Measurements from ENCODE around the gene SPRYD3.
"Not testable (repeated sequence)": the region's sequence is repeated elsewhere in the genome, so short reads cannot be mapped to it uniquely, and the experiment has no call there.

The SPRYD3 gene

DNA sequence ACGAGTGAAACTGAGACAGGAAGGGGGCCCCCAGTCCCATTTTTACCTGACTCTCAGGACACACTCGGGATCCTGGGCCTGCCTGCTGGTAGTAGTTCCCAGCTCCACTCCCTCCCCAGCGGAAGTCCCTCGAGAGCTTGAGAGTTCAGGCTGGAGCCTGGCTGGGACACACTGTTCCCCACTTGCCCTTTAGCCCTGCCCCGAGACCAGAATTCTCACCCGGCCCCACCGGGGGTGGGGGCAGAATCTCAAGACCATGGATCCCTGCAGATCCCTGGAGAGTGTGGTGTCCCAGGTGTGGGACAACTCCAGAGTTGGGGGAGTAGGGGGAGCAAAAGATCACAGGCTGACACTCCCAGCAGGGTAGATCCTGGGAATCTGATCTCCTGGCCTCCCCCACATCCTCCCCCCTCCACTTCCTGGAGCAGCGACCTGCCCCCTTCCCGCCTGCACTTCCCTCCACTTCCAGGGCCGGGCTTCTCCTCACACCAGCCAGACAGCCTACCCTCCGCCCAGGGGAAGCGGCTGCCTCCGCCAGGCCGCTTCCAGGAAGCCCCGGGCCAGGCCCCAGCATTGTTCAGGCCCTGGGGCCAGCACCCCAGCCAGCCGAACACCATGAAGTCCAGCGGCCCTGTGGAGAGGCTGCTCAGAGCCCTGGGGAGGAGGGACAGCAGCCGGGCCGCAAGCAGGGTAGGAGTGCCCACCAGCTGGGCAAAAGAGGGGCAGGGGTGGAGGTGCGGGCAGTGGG is 29.4 kb downstream of the SPRYD3 start, which contains the start of gene TNS2:
Gene TNS2, plus strand, starts transcription at position 495 of the 748 bp plus-strand sequence. Its CDS starts 121 bp downstream, at position 616.
- no peak for DNase-seq

DNA sequence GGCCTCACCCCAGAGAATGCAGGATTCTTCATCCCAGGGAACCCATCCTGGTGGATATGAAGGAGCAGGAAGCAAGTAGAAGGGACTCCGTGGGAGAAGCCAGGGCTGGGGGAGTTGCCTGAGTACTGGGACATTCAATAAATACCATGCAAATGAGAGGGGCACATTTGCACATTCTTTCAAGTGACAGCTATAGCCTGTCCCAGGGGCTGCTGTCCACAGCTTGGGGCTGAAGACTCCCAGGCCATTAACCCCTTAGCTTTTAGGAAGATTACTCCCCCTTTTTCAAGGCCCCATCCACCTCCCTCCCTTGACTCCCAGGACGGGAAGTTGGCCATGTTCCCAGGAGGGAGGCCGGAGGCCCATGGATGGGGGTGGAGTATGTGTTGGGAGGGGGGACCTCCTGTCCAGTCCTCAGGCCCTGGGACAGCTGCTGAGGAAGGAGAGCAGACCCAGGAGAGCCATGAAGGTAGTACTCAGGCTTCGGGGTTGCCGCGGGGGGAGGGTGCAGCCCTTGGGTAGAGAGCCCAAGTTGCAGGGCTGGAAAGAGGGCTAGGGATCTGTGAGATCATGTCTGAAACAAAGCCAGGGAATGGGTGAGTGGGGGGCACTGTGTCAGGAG is 30.3 kb downstream of the SPRYD3 start:
- DNase-seq: no peak

DNA sequence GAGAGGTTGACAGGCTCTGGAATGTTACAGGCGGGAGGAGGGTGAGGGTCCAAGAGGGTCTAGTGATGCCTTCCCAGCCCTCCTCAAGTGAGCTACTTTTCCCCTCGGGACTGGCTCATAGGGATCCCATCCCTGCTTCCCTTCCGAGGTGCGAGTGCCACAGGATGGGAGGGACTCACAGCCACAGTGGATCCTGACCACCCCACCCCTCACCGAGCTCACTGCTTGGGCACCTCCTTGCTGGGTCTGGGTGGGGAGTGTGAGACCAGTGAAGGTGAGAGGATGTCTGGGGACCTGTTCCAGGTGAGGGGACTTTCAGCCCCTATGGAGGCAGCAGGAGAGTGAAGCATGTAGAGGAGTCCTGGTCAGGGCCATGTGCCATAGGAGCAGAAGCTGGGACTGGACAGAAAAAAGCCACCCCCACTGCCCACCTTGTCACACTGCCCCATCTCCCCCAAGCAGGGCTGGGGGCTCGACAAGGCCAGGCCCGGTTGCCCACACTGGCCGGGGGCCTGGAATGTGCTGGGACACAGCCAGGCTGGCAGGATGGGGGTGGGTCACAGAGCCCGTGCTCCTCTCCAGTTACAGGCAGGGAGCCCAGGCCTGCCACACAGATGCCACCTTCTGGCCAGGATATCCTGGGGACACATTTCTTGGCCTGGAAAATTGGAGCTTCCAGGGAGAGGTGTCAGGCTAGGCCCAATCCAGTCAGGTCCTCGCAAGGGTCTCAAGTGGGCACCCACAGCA is 31.0 kb downstream of the SPRYD3 start:
- DNase-seq: no peak

DNA sequence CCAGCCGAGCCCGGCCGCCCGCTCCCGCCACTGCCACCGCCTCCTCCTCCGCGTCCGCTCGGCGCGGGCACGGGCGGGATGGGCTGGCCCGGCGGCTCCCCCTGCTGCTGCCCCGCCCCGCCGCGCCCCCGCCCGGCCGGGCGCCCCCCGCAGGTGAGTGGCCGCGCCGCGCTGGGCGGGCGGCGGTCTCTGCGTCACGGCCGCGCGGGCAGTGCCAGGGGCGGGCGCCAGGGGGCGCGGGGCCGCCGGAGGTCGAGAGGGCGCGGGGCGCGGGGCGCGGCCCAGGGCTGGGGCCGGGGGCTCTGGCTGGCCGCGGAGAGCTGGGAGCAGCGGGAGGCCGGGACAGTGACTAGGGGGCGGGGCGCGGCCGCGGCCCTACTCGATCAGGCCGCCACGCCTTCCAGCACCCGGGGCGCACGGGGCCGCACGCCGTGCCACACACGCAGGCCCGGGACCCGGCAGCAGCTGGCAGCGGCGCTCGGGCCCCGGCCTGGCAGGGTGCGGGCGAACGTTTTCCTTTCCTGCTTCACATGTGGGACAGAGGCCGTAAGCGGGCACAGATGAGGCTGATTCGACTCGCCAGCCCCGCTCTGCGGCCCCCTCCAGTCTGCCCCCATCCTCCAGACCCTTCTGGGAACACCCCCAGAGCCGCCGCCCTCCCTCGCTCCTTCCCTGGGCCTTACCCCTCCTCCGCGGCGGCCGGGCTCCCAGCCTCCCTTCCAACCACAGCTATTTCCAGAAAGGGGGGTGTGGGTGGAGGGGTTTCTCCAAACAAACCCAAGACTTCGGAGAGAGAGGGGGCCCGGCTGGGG is 31.8 kb downstream of the SPRYD3 start:
- peak; percentile 91 for DNase-seq

DNA sequence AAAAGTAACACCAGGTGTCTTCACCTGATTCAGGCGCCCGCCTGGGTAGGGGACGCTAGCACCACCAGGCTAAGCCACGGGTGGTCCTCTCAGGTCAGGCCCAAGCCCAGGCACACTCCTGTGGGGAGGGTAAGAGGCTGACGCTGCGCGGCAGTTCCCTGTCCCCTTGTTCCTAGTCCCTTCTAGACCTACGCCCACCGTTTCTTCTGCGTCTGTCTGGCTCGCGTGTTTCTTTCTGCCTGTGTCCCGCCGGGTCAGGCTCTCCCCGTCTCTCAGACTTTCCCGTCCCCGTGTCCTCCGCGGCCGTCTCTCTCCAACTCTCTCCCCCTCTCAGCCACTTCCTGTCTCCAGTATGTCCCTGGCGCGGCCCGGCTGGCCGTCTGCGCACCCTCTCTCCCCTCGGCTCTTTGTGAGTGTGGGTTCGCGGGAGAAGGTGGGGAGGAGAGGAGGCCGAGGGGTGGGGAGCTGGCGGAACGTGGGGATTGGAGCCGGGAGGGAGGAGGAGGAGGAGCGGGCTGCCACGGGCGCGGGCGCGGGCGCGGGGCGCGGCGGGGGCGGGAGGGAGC is 32.5 kb downstream of the SPRYD3 start:
- DNase-seq: peak; percentile 82

DNA sequence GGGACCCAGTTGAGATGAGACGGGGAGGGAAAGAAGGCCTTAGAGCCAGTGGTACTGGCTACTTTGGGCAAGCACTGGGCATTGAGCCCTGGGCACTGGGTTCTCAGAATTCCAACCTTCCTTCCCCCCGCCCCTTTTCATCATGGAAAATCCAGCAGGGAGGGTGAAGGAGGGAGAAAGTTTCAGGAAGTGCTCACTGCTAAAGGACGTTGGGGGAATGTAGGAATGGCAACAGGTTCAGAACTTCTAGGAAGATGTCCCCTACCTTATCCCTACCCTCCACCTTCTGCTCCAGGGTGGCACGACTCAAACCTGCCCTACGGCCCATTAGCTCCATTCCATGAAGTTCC is 33.5 kb downstream of the SPRYD3 start:
- DNase-seq: no peak

DNA sequence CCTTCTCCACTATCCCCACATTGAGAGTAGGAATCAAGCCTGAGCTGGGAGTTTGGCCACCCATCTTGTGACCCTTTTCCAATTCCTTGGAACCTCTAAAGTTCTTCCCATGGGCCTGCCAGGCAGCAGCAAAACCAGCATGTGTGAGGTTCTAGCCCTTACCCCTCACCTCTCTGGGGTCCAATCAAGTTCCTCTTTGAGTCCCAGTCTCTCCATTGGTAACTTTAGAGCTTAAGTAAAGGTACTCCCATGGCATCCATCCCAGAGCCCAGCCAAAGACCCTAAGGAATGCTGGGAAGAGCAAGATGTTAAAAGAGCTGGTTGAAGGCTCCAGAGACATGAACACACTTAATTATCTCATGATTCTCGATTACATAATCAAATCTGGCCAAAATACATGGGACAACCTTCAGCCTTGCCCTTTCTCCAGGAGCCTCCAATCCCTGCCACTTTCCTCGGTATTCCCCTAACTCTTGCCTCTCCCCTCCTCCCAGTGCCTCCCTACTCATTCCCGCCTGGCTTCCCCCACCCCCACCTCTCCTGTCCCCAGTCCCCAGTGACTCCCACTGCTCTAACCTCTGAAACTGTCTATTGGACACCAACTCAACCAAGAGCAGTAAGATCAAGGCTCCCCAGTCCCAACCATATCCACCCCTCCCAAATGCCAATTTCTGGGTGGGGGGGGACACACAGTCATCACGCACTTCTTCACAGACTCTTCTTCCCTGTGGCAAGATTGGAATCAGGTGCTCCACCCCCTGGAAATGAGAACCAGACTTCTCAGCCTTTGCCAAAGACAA is 34.1 kb downstream of the SPRYD3 start:
- DNase-seq: no peak

DNA sequence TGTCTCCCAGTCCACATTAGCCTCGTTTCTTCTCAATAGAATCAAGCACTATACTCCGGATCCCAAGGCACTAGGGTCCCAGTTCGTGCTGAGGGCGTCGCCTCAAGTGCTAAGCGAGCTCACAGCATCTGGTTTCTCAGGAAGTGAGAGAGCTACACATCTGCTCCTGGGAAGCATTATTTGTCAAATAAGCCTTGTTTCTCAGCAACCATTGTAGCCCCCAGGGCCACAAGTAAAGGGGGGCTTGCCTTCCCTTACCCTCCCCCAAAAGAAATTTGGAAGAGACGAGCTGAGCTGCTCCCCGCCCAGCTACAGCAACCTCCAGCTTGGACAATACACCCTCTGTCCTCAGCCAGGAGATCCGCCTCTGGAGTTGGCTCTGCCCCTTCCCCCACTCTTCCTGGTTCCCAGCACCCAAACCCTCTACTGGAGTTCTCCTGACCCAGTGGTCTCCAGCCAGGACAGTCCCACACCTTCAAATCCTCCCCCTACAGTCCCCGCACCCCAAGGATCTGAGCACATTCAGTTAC is 35.1 kb downstream of the SPRYD3 start:
- DNase-seq: no peak

DNA sequence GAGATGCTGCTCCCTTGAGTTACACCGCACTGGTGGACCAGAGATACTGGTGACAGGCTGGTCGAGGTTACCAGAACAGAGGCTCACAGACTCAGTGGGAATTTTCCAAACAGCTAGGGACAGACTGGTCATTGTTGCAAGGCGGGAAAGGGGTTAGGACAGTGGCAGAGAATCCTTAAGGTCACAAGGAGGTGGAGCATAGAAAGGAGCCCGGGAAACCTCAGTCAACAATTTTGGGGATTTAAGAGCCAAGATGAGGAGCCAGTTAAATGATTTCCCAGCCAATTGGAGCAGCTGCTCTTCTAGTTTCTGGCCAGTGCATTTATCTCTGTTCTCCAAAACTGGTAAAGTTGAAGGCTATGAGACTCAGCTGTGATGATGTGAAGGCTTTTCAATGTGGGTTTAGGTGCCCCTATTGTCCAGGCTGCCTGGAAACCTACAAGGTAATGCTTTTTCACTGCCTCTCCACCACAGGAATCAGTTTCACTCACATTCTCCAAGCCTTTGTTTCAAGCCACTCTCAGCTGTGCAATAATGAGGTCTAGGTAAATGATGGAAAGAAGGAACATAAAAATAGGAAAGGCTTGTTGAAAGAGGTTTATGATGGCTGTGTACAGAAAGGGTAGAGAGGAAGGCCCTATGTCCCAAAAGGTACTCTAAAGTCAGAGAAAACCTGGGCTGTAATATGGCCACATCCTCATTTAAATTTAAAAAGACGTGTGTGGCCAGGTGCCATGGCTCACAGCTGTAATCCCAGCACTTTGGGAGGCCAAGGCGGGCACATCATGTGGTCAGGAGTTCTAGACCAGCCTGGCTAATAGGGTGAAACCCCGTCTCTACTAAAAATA is 36.4 kb downstream of the SPRYD3 start:
- no peak for DNase-seq

DNA sequence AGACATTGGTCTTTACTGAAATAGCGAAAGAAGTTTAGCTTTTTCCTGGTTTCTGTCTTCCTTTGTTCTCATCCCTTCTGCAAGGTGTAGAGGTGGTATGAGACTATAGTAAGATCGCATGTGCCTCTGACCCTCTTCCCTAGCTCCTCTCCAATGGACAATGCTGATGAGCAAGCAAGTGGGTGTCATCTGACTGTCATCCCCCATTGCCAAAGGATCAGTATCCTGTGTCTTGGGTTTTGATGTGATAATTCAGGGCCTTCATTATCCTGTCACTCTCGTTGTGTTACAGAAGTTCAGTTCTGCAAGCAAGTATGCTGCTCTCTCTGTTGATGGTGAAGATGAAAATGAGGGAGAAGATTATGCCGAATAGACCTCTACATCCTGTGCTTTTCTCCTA is 39.3 kb downstream of the SPRYD3 start:
- no peak for DNase-seq

DNA sequence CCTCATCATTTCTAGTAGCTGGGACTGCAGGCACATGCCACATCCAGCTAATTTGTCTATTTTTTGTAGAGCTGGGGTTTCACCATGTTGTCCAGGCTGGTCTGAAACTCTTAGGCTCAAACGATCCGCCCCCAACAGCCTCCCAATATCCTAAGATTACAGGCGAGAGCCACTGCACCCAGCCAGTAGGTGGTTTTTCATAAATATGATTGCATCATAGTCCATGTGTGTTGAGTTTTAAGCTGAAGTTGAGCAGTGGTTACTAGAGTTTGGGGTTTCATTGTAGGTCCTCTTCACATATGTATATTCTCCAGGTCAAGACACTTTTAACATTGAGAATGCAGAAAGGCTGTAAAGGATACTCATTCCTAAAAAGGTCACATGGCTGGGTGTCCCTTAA is 42.4 kb downstream of the SPRYD3 start:
- no peak for DNase-seq

DNA sequence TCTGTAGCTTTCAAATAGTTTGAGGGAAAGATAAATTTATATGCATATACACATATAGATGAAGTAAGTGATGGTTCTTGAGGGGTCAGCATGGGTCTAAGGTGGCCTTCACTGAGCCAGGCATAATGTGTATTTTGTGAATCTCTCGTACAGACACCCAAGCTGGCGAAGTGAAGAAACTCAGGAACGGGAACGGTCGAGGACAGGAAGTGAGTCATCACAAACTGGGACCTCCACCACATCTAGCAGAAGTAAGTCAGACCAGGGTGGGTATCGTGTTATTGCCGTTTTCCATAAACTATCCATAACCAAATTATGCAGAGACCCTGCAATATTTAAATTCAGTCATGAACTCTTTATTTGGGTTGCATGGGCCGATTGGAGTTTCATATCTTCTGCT is 44.7 kb downstream of the SPRYD3 start:
- DNase-seq: no peak

DNA sequence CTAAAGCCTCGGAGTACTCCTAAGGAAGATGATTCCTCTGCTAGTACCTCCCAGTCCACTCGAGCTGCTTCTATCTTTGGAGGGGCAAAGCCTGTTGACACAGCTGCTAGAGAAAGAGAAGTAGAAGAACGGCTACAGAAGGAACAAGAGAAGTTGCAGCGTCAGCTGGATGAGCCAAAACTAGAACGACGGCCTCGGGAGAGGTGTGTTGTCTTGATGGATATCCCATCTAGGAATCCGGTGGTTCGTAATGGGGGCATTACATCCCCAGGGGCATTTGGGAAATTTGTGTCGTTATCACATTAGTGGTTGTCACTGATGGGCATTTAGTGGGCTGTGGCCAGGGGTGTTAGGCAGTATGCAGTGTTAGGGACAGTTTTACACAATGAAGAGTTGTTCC is 45.4 kb downstream of the SPRYD3 start:
- DNase-seq: not testable (repeated sequence)

DNA sequence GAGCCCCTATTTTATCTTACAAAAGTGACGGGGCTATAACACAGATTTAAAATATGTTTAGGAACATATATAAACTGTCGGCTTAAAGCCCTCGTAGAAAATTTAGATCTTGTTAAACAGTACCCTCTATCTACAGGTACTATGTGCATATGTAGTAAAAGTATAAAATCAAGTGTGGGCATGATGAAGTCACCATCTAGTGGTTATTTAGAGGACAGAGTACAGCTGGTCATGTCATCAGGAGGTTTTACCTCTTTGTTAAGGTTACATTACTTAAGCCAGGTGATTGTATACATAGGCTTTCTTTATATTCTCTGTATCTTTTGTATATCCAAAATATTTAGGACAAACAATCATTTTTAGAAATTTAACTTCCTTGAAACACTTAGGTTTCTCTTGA is 47.6 kb downstream of the SPRYD3 start:
- no peak for DNase-seq

DNA sequence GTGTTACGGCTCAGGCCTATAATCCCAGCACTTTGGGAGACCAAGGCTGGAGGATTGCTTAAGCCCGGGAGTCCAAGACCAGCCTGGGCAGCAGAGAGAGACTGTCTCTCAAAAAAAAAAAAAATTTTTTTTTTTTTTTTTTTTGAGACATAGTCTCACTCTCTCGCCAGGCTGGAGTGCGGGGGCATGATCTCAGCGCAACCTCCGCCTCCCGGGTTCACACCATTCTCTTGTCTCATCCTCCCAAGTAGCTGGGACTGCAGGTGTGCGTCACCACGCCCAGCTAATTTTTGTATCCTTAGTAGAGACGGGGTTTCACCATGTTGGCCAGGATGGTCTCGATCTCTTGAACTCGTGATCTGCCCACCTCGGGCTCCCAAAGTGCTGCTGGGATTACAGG is 52.2 kb downstream of the SPRYD3 start:
- not testable (repeated sequence) for DNase-seq

DNA sequence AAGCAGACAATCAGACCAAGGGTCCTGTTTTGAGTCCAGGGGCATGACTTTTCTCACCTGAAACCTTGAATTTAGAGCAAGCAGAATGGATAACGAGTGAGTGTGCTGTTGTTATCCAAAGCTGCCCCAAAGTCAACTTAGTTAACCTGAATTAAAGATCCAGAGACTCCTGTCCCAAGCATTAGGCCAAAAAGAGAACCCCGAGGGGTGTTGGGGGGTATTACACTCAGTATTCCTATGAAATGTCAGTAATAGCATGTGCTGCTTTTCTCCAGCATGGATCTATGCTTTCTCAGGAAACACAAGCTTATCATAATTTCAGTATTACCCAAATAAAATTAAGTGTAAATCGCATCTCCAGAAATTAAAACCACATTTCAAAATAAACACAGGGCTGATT is 53.9 kb downstream of the SPRYD3 start:
- DNase-seq: no peak

DNA sequence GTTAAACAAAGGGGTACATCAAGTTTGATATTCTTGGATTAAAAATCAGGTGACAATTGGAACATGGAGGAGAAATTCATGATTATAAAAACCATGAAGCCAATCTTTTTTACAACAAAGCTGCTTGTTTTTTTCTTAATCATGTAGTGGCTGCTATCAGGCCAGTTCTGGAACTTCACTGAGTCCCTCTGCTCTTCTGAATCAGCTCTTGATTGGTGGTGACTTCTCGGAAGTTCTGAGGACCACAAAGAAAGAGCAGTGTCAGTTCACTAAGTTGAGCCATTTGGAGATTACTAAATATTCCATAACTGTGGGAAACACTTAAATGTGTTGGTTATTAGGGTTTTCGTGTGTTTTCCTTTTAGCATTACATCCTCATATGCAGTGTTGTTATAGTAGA is 64.5 kb downstream of the SPRYD3 start:
- DNase-seq: no peak

Data from activated effector memory CD4-positive, alpha-beta T cell treated with anti-CD3 and anti-CD28 coated beads, Interleukin-2, amount 50 U/mL, for 16 hours (primary cell).